HUES6 (cell line): ENCODE measurements around the gene GABRG3.

Experiments used
- H3K27ac ChIP-seq: 2 replicates; pipeline ENCODE4 v1.7.0; 2013; ENCODE audit warnings: low read depth, mild to moderate bottlenecking, low read length, inconsistent platforms
- H3K27me3 ChIP-seq: 2 replicates; pipeline ENCODE4 v1.6.1; 2013; ENCODE audit warnings: low read length; ENCODE audit not compliant: control insufficient read depth, insufficient read depth
- H3K36me3 ChIP-seq: 2 replicates; pipeline ENCODE4 v1.6.1; 2013; ENCODE audit warnings: low read length; ENCODE audit not compliant: control insufficient read depth, insufficient read depth
- H3K4me1 ChIP-seq: 2 replicates; pipeline ENCODE4 v1.6.1; 2013; ENCODE audit warnings: low read length; ENCODE audit not compliant: control insufficient read depth, insufficient read depth
- H3K4me3 ChIP-seq: 2 replicates; pipeline ENCODE4 v1.5.1; 2013; ENCODE audit warnings: low read depth, low read length
- H3K9ac ChIP-seq: one replicate; pipeline ENCODE4 v1.6.1; 2013; ENCODE audit warnings: mild to moderate bottlenecking, low read length
- H3K9me3 ChIP-seq: 2 replicates; pipeline ENCODE4 v1.6.1; 2013; ENCODE audit warnings: low read depth, low read length; ENCODE audit not compliant: control insufficient read depth, insufficient read depth

GABRG3 gene

GRCh38 chr15:27126449-27126848 is 155.5 kb downstream of the GABRG3 start:
- Histone ChIP-seq H3K27ac (no peak overlapping the region), H3K9me3 (no peaks in the 10 kb centered on the region; the same call in 1 of the 2 replicates), H3K9ac (no peak overlapping the region), H3K36me3 (no peaks in the 10 kb centered on the region), H3K27me3 (no peaks in the 10 kb centered on the region), H3K4me1 (peaks cover 8% of the 10 kb centered on the region; the same call in 1 of the 2 replicates), H3K4me3 (no peak overlapping the region)

DNA sequence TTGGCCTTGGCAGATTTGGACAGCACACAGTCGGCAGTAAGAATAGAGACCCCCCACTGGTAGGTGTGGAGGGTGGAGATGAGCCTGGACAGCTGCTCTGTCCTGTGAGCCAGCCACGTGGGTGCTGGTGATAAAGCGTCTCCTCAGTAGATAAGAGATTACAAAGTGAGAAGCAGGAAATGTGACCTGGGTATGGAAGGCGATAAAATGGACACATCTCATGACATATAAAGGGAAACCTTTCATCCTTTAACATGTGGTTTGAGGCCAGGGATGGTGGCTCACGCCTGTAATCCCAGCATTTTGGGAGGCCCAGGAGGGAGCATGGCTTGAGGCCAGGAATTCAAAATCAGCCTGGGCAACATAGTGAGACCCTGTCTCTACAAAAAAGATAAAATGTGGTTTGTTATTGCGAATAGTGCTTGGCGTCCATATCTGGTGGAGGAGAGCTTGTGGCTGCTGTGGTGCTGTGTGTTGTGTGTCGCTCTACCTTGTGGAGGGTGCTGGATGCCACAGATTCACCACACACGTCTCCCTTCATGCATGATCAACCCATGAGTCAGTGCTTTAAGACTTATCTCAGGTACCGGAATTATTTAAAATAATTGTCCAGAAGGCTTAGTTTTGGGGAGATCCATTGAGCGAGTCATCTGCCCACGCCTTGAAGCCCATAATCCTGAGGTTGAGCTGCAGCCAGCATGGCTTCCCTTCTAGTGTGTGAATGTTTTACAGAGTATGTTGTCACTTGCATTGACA is 157.0 kb downstream of the GABRG3 start:
- Histone ChIP-seq H3K27me3 (no peaks in the 10 kb centered on the region), H3K9ac (no peak overlapping the region), H3K4me3 (no peak overlapping the region), H3K27ac (no peak overlapping the region), H3K9me3 (no peaks in the 10 kb centered on the region; the same call in 1 of the 2 replicates), H3K36me3 (no peaks in the 10 kb centered on the region), H3K4me1 (peaks cover 8% of the 10 kb centered on the region; the same call in 1 of the 2 replicates)

- no peaks in the 10 kb centered on the region for H3K36me3 ChIP-seq
- no peaks in the 10 kb centered on the region for H3K4me1 ChIP-seq
- H3K27ac ChIP-seq = no peak overlapping the region
- H3K27me3 ChIP-seq = no peaks in the 10 kb centered on the region
- no peaks in the 10 kb centered on the region; the same call in 1 of the 2 replicates for H3K9me3 ChIP-seq
- no peak overlapping the region for H3K4me3 ChIP-seq
- no peak overlapping the region for H3K9ac ChIP-seq
Measured at GRCh38 chr15:27133249-27133648, 162.3 kb downstream of the GABRG3 start.

GRCh38 chr15:27134481-27134880 is 163.5 kb downstream of the GABRG3 start:
- H3K4me3 ChIP-seq = no peak overlapping the region
- H3K27ac ChIP-seq = no peak overlapping the region
- H3K4me1 ChIP-seq = no peaks in the 10 kb centered on the region
- no peaks in the 10 kb centered on the region for H3K27me3 ChIP-seq
- H3K36me3 ChIP-seq = no peaks in the 10 kb centered on the region
- no peak overlapping the region for H3K9ac ChIP-seq
- no peaks in the 10 kb centered on the region for H3K9me3 ChIP-seq

GRCh38 chr15:27135151-27135550 is 164.2 kb downstream of the GABRG3 start:
- Histone ChIP-seq H3K27me3 (no peaks in the 10 kb centered on the region), H3K9ac (no peak overlapping the region), H3K4me1 (no peaks in the 10 kb centered on the region), H3K36me3 (no peaks in the 10 kb centered on the region), H3K27ac (no peak overlapping the region), H3K4me3 (no peak overlapping the region), H3K9me3 (no peaks in the 10 kb centered on the region)

DNA sequence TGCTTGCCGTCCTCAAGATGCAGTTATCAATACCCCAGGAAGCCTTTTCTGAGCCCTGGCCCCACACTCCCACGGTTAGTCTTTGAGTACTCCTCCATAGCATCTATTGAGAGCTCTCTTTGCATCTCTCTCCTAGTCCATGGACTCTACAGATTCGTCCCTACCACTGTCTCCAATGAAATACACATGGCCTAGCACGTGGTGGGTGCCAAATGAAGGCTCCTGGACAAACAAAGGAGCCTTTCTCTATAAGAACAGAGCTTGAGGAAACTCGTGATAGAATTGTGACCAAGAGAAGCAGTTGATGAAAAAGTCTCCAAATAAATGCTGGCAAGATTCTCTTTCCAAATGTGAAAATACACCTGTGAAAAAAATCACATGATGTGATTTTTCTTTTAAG is 166.1 kb downstream of the GABRG3 start:
- no peaks in the 10 kb centered on the region for H3K27me3 ChIP-seq
- H3K4me1 ChIP-seq = no peaks in the 10 kb centered on the region
- no peaks in the 10 kb centered on the region for H3K9me3 ChIP-seq
- H3K36me3 ChIP-seq = no peaks in the 10 kb centered on the region
- no peak overlapping the region for H3K9ac ChIP-seq
- no peak overlapping the region for H3K4me3 ChIP-seq
- no peak overlapping the region for H3K27ac ChIP-seq

DNA sequence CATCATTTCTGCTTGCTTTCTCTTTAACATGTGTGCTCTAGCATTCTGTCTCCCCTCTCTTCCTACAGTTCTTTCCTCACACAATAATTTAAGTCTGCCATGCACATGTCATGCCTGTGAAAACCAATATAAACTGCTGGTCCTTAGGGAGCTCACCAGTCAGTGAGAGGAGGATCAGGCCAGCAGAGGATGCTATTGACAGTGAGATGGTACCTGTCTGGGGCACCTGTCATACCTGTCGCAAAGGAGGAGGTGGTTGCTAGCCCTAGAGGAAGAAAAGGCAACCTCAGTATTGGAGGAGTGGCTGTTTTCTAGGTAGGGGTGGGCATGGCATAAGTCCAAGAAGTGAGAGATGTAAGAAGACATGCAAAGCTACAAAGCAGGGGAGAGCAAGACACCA is 194.6 kb downstream of the GABRG3 start:
- Histone ChIP-seq H3K9me3 (no peaks in the 10 kb centered on the region), H3K4me3 (no peak overlapping the region), H3K4me1 (no peaks in the 10 kb centered on the region), H3K9ac (no peak overlapping the region), H3K36me3 (no peaks in the 10 kb centered on the region), H3K27me3 (no peaks in the 10 kb centered on the region), H3K27ac (no peak overlapping the region)

DNA sequence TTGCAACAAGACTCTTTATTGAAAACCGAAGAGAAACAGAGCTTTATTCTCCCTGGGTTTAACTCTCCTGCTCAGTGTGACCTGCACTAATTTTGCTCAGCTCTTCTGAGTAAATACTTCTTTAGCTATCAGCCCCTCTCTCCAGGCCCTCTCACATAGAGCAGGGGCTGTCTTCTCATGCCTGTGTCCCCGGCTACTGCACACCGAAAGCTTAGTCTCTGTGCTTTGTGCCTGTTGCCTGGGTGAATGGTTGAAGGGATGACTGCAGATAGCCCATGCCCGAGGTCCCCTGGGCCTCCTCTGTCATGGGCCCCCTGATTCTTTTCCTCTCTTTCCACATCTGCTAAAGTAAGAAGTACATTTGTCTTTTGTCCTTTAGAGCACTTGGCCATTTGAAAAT is 195.9 kb downstream of the GABRG3 start:
- Histone ChIP-seq H3K4me1 (peaks cover under 1% of the 10 kb centered on the region), H3K9me3 (no peaks in the 10 kb centered on the region), H3K9ac (no peak overlapping the region), H3K4me3 (no peak overlapping the region), H3K36me3 (no peaks in the 10 kb centered on the region), H3K27ac (no peak overlapping the region), H3K27me3 (no peaks in the 10 kb centered on the region)

DNA sequence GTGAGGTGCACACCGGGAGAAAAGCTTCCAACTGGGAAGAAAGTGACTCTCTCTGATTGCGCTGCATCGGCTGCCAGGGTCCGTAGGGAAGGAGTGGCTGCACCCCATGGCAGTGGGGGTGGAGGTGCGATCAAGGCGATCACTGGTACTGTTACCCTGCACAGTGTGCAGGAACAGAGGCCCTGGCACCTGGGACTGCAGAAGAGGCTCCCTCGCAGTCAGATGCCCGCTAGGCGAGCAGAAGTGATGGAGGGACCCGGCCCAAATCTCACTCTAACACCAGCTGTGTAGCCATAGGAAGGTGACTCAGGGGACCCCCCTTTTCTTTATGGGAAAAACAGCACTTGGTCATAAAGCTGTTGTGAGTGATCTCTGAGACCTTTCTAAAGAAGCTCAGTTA is 196.8 kb downstream of the GABRG3 start:
- Histone ChIP-seq H3K4me1 (peaks cover 9% of the 10 kb centered on the region), H3K9ac (no peak overlapping the region), H3K27me3 (no peaks in the 10 kb centered on the region), H3K4me3 (no peak overlapping the region), H3K27ac (no peak overlapping the region), H3K9me3 (no peaks in the 10 kb centered on the region), H3K36me3 (no peaks in the 10 kb centered on the region)

- Histone ChIP-seq H3K27ac (no peak overlapping the region), H3K9ac (no peak overlapping the region), H3K4me3 (no peak overlapping the region), H3K4me1 (peaks cover 25% of the 10 kb centered on the region), H3K36me3 (no peaks in the 10 kb centered on the region), H3K9me3 (no peaks in the 10 kb centered on the region), H3K27me3 (no peaks in the 10 kb centered on the region)
Measured at GRCh38 chr15:27170851-27171250, 199.9 kb downstream of the GABRG3 start.

- Histone ChIP-seq H3K27ac (no peak overlapping the region), H3K4me3 (no peak overlapping the region), H3K4me1 (peaks cover 30% of the 10 kb centered on the region), H3K9me3 (peaks cover 19% of the 10 kb centered on the region), H3K36me3 (no peaks in the 10 kb centered on the region), H3K9ac (no peak overlapping the region), H3K27me3 (no peaks in the 10 kb centered on the region)
Measured at GRCh38 chr15:27172821-27173220, 201.8 kb downstream of the GABRG3 start.
